ENCODE measurements around the gene UBE2L6. TPM values are rescaled to one million over a fixed set of nuclear protein-coding genes. Genes with fewer than 3 reads are reported as not detected.

UBE2L6 gene
- total RNA-seq, 2 donors from 2014 or later, result 58.9 to 64.1 TPM

DNA sequence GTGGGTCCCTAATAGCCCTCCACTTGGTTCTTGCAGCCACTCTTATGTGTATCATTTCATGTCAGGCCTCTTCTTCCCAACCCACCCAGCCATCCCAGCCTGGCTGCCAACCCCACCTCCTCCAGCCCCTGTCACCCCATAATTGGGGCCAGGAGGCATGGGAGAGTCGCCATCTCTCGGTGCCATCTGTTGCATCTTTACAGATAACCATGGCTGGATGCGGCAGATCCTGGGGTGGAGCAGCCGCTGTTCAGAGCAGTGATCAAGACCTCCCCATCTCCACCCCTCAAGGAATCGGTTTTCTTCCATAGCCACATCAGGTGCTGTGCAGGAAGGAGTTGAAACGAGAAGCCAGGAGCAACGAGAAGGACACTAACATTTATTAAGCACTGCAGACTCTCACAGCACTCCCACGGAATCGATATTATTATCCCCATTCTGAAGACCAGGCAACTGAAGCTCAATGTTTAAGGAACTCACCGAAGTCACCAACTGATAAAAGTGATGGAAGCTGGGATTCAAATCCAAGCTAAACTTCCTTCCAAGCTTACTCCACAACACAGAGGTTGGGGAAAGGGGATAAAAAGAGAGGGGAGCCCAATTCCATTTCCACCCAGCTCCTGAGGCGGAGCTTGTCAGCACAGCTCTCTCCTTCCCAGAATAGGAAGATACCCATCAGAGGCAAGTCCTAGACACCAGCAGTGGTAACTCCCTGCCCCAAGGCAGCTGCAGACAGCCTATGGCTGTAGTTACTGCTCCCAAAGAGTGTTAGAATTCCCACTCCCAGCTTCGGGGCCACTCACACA, 54.6 kb downstream of the UBE2L6 start:
- DNase-seq (no peak), ATAC-seq (no peak)
- H3K4me3 Mint-ChIP-seq, result no peak overlapping the region
- no peaks in the 10 kb centered on the region for H3K9me3 ChIP-seq (ENCODE audit: control insufficient read depth, low read length, poor library complexity, severe bottlenecking)
- peak overlapping the region; percentile 88 for H3K27ac Mint-ChIP-seq
- H3K4me1 Mint-ChIP-seq, result peaks cover 20% of the 10 kb centered on the region
- no peaks in the 10 kb centered on the region for H3K36me3 Mint-ChIP-seq (ENCODE audit: low read depth)
- no peaks in the 10 kb centered on the region for H3K27me3 Mint-ChIP-seq

DNA sequence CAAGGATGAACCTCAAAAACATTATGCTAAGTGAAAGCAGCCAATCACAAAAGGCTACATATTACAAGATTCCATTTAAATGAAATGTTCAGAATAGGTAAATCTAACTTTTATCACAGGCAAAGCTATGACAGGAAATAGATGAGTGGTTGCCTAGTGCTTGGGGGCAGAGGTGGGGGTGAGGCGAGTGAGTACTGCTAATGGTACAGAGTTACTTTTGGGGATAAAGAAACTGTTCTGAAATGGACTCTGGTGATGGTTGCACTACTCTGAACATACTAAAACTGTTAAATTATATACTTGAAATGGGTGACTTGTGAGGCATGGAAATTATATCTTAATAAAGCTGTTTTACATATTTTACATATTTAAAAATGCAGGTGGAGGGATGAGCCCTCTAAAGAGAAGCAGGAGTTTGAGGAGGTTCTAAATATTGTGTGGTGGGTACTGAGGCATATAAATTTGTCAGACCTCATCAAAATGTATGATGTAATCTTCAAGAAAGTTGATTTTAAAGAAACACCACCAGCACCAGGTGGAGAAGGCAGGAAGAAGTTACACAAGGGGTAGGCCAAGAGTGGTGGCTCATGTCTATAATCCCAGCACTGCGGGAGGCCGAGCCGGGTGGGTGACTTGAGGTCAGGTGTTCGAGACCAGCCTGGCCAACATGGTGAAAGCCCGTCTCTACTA, 55.6 kb downstream of the UBE2L6 start:
- Mint-ChIP-seq H3K4me3 (no peak overlapping the region), H3K27me3 (no peaks in the 10 kb centered on the region), H3K27ac (peak overlapping the region; percentile 88), H3K36me3 (ENCODE audit: low read depth) (no peaks in the 10 kb centered on the region), H3K4me1 (peaks cover 23% of the 10 kb centered on the region)
- no peaks in the 10 kb centered on the region for H3K9me3 ChIP-seq (ENCODE audit: control insufficient read depth, low read length, poor library complexity, severe bottlenecking)
- ATAC-seq, result no peak
- DNase-seq, result no peak

DNA sequence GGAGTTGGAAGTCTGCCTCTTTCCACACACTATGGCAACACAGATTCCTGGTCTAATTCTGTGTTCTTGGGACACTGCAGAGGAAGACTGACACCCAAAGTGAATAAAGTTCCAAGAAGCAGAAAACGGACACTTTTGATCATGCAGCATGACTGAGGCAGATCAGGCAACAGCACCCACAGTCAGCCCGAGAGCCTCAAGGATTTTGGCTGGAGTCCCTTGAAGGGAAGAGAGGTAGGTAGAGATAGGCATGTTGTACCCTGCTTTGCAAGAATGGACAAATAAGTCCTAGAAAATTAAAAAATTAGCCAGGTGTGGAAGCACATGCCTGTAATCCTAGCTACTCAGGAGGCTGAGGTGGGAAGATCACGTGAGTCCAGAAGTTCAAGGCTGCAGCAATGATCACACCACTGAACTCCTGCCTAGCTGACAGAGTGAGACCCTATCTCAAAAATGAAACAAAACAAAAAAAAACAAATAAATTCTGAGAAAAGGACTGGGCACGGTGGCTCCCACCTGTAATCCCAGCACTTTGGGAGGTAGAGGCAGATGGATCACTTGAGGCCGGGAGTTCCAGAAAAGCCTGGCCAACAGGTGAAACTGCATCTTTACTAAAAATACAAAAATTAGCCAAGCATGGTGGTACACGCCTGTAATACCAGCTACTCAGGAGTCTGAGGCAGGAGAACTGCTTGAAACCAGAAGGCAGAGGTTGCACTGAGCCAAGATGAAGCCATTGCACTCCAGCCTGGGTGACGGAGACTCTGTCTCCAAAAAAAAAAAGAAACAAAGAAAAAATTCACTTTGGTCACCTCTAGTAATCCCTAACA, 58.9 kb downstream of the UBE2L6 start:
- DNase-seq (no peak), ATAC-seq (no peak)
- no peaks in the 10 kb centered on the region for H3K36me3 Mint-ChIP-seq (ENCODE audit: low read depth)
- no peak overlapping the region for H3K4me3 Mint-ChIP-seq
- no peaks in the 10 kb centered on the region for H3K9me3 ChIP-seq (ENCODE audit: control insufficient read depth, low read length, poor library complexity, severe bottlenecking)
- no peak overlapping the region for H3K27ac Mint-ChIP-seq
- no peaks in the 10 kb centered on the region for H3K27me3 Mint-ChIP-seq
- peaks cover 12% of the 10 kb centered on the region for H3K4me1 Mint-ChIP-seq

DNA sequence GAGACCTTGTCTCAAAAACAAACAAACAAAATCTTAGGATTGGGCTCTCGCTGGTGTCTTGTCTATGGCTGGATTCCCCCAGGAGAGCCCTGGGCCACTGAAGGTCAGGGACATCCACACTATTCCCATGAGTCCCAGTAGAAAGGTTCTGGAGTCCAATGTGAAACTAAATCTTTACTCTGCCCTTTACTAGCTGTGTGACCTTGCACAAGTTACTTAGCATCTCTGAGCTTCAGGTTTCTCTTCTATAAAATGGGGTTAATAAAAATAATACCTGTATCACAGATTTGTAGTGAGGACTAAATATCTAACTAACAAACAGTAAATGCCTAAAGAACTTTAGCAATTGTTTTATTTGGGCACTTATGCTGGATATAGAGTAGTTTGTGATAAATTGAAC, 61.0 kb downstream of the UBE2L6 start:
- Mint-ChIP-seq H3K36me3 (ENCODE audit: low read depth) (no peaks in the 10 kb centered on the region), H3K27ac (no peak overlapping the region), H3K4me1 (peaks cover 3% of the 10 kb centered on the region), H3K27me3 (no peaks in the 10 kb centered on the region), H3K4me3 (no peak overlapping the region)
- DNase-seq, result no peak
- no peak for ATAC-seq
- H3K9me3 ChIP-seq (ENCODE audit: control insufficient read depth, low read length, poor library complexity, severe bottlenecking), result no peaks in the 10 kb centered on the region

DNA sequence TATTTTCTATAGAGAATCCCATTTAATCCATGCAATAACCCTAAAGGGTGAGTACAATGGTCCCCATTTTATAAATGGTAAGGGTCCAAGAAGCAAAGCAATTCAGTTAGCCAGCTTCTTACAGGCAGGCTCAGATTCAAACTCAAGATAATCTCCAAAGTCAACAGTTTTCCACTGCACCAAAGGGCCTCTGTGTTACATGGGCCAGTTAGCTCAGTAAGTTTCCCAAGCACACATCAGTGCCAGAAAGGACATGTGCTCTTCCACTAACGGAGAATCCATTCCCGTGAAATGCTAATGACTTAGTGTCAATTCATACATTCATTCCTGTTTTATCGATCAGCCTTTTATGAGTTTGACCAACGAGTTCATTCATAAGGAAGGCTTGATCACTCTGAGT, 63.0 kb downstream of the UBE2L6 start:
- Mint-ChIP-seq H3K27me3 (no peaks in the 10 kb centered on the region), H3K27ac (no peak overlapping the region), H3K4me3 (no peak overlapping the region), H3K4me1 (peaks cover 10% of the 10 kb centered on the region), H3K36me3 (ENCODE audit: low read depth) (peaks cover 5% of the 10 kb centered on the region)
- no peaks in the 10 kb centered on the region for H3K9me3 ChIP-seq (ENCODE audit: control insufficient read depth, low read length, poor library complexity, severe bottlenecking)
- DNase-seq (no peak), ATAC-seq (no peak)

DNA sequence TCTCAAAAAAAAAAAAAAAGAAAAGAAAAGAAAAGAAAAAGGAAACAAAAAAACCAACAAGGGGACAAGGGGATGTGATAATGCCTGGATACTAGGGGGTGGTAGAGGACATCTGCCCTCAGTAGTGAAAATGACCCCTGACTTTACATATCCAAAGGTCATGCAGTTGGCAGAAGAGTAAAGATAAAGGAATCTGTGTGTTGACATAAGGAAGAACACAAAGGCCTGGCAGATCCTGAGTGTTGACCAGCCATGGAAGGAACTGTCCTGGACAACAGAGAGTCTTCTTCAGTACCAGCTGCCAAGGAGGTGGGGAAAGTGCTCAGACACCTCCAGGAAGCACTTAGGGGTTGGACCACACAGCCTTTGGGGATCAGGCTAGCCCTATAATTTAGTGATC, 64.6 kb downstream of the UBE2L6 start:
- Mint-ChIP-seq H3K36me3 (ENCODE audit: low read depth) (peaks cover 5% of the 10 kb centered on the region), H3K4me1 (peaks cover 10% of the 10 kb centered on the region), H3K27me3 (no peaks in the 10 kb centered on the region), H3K27ac (no peak overlapping the region), H3K4me3 (no peak overlapping the region)
- ATAC-seq, result no peak
- no peak for DNase-seq
- no peaks in the 10 kb centered on the region for H3K9me3 ChIP-seq (ENCODE audit: control insufficient read depth, low read length, poor library complexity, severe bottlenecking)

DNA sequence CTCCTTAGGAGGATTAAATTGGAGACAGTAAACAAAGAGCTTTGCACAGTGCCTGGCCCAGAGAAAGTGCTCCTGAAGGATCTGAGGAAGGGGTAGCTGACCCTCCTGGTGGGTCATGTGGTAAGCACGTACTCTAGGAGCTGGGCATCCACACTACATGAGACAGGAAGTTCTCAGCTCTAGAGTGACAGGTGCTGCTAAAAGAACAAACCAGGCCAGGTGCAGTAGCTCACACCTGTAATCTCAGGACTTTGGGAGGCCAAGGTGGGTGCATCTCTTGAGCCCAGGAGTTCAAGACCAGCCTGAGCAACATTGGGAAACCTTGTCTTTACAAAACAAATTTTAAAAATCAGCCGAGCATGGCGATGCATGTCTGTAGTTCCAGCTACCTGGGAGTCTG, 65.1 kb downstream of the UBE2L6 start:
- H3K9me3 ChIP-seq (ENCODE audit: control insufficient read depth, low read length, poor library complexity, severe bottlenecking), result no peaks in the 10 kb centered on the region
- ATAC-seq (no peak), DNase-seq (no peak)
- Mint-ChIP-seq H3K27me3 (no peaks in the 10 kb centered on the region), H3K4me1 (peaks cover 7% of the 10 kb centered on the region), H3K27ac (no peak overlapping the region), H3K4me3 (no peak overlapping the region), H3K36me3 (ENCODE audit: low read depth) (peaks cover 5% of the 10 kb centered on the region)

DNA sequence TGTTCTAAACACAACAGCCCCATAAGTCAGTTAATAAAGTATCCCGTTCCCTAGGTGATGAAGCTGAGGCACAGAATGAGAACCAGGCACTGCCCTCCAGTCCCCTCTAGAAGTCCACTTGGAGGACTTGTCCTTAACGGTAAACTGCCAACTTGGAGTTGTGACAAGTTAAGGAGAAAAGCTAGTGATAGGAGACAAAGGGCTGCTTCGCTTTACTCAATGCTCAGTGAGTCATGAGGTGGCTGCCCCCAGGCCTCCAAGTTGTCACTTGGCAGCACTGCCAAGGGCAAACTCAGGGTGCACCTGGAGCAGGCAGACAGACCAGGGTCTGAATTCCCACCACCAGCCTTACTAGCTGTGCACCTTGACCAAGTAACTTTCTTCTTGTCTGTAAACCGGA, 65.5 kb downstream of the UBE2L6 start:
- DNase-seq (no peak), ATAC-seq (no peak)
- no peak overlapping the region for H3K27ac Mint-ChIP-seq
- no peaks in the 10 kb centered on the region for H3K27me3 Mint-ChIP-seq
- H3K36me3 Mint-ChIP-seq (ENCODE audit: low read depth), result peaks cover 5% of the 10 kb centered on the region
- no peak overlapping the region for H3K4me3 Mint-ChIP-seq
- peaks cover 7% of the 10 kb centered on the region for H3K4me1 Mint-ChIP-seq
- no peaks in the 10 kb centered on the region for H3K9me3 ChIP-seq (ENCODE audit: control insufficient read depth, low read length, poor library complexity, severe bottlenecking)

Other genes with a start within 250 kb of the UBE2L6 start
- gene TNKS1BP1, start 242.7 kb downstream of the UBE2L6 start, total RNA-seq, result 10 to 100 TPM in 1 of 2 donors, 1 to 10 TPM in 1; 8.7 to 16.2 TPM
- gene SSRP1, start 231.8 kb downstream of the UBE2L6 start, total RNA-seq, result 10 to 100 TPM; 46.4 to 47.2 TPM
- gene P2RX3, start 229.3 kb downstream of the UBE2L6 start, total RNA-seq, result not detected
- not detected for gene PRG3, start 186.5 kb downstream of the UBE2L6 start, total RNA-seq
- gene PRG2, start 177.0 kb downstream of the UBE2L6 start, total RNA-seq, result under 1 TPM; 0.55 to 0.92 TPM
- 10 to 100 TPM; 12.1 to 13.8 TPM for gene SLC43A3, start 140.6 kb downstream of the UBE2L6 start, total RNA-seq
- gene RTN4RL2, start 107.1 kb downstream of the UBE2L6 start, total RNA-seq, result under 1 TPM in 1 of 2 donors, not detected in 1; 0.23 TPM
- 1 to 10 TPM; 7.8 to 8.0 TPM for gene SLC43A1, start 52.0 kb downstream of the UBE2L6 start, total RNA-seq
- 10 to 100 TPM; 17.0 to 19.1 TPM for gene TIMM10, start 36.9 kb downstream of the UBE2L6 start, total RNA-seq
- not detected for gene SMTNL1, start 30.1 kb downstream of the UBE2L6 start, total RNA-seq
- under 1 TPM in 1 of 2 donors, not detected in 1; 0.57 TPM for gene SERPING1, start 30.0 kb upstream of the UBE2L6 start, total RNA-seq
- gene YPEL4, start 82.2 kb upstream of the UBE2L6 start, total RNA-seq, result 1 to 10 TPM; 1.2 to 1.8 TPM
- gene CLP1, start 90.1 kb upstream of the UBE2L6 start, total RNA-seq, result 10 to 100 TPM; 11.7 to 22.7 TPM
- 10 to 100 TPM; 51.9 to 55.6 TPM for gene ZDHHC5, start 100.4 kb upstream of the UBE2L6 start, total RNA-seq
- gene MED19, start 144.5 kb upstream of the UBE2L6 start, total RNA-seq, result 10 to 100 TPM; 16.6 to 18.1 TPM
- gene TMX2, start 144.9 kb upstream of the UBE2L6 start, total RNA-seq, result 10 to 100 TPM; 38.3 to 44.0 TPM
- 10 to 100 TPM; 70.0 to 72.6 TPM for gene SELENOH, start 173.8 kb upstream of the UBE2L6 start, total RNA-seq
- not detected for gene BTBD18, start 184.1 kb upstream of the UBE2L6 start, total RNA-seq
- 10 to 100 TPM in 1 of 2 donors, 1 to 10 TPM in 1; 9.9 to 14.1 TPM for gene CTNND1, start 194.1 kb upstream of the UBE2L6 start, total RNA-seq

Measured in T-helper 17 cell (primary cell).